GM19395 (cell line): Measurements from ENCODE around the gene SLC13A3.

ENCODE experiments used
- ATAC-seq: cut with Tn5 transposase; IDR thresholded peaks from one replicate; pipeline ENCODE4 v1.9.1; 2021; ENCODE audit warnings: mild to moderate bottlenecking, moderate library complexity; ENCODE audit not compliant: unreplicated experiment

Gene SLC13A3

DNA sequence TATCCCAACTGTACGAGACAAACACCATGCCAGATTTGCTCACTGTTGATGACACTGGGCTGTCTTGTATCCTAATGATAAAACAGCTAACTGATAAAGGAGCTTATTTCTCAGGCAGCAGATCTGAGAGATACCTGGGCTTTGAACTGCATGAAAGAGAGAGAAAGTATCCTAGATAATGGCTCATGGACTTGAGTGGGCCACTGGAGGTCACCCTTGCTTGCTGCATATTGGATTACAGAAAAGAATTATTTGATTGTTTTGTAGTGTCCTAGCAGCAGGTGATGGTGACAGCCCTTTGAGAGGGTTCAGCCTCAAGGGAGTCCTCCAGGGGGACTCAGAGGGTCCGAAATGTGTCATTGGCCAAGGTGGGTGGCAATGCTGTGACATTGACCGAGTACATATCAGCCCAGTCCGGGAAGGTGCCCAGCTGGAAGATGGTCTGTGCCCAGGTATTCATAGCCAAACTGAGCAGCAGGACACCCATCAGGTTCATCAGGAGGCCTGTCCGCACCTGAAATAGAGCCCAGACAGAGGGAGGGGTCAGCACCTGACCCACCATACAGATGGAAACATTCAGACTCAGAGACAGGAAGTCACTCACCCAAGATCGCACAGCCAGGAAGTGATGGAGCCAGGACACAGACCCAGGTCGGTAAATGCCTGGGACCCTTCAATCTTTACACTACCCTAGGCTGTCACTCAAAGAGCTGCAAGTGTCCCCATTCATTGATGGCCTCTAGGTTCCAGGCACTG, 91.4 kb downstream of the SLC13A3 start:
- no peak for ATAC-seq

DNA sequence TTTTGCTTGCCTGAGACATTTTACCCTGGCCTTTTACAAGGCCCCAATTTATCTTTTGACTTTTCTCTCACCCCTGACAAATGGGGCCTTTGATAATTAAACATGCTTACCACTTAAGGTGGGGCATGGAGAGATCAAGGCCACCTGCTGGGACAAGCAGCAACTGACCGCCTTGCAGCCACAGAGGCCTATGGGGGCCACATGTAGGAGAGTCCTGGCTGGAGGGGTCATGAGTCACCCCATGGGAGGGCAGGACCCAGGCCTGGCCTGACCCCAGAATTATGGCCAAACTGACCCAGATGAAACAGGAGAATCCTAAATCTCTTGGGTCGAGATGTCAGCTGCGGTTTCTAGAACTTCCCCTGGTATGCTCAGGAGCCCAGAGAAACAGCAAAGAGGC, 92.3 kb downstream of the SLC13A3 start:
- no peak for ATAC-seq

- ATAC-seq = no peak
These were observed 92.7 kb downstream of the SLC13A3 start for GRCh38 chr20:46558511-46558959.

DNA sequence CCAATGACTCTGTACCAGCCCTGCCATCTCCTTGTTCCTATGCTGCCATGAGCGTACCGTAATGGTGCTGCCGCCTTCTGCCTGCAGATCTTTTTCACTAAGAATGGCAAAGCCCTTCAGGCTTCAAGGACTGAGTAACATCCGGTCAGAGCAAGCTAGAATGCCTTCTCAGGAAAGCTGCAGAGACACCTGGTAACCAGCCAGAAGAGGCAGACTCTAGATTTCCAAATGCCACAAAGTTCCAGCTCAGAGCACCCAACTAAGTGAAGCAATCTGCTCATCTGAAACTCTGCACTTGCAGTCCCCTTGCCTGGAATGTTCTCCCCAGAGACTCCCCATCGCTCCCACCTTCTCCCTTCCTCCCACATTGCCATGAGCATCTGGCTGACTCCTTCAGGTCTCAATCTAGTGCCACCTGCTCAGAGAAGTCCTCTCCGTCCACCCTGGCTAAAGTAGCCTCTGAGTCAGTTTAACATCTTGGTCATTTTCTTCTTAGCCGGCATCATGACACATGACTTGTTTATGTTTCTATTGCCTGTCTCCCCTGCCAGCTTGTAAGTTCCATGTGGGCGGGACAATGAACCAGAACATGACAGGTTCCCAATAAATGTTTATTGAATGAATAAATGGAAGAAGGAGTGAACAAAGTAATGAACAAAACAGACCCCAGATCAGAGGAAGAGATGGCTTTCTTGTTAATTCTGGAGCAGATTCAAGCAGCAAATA, 93.9 kb downstream of the SLC13A3 start:
- no peak for ATAC-seq

DNA sequence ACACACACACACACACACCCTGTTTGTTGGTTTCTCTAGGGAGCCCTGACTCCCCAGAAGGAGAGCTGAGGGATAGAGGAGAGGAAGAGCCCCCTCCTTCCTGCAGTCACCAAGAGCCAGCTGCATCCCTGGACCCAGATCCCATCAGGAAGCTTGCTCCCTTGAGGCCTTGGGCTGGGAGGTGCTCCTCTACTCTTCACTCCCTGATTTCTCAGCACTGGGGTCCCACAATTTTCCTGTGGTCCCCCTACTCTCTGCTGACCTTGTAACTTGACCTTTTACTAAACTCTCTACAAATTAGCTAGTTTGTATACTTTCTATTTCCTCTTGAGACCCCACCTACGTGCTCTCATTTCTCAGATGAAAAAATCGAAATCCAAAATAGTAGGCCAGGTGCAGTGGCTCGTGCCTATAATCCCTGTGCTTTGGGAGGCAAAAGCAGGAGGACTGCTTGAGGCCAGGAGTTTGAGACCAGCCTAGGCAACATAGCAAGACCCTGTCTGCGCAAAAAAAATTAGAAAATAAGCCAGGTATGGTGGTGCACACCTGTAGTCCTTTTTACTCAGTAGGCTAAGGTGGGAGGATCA, 95.8 kb downstream of the SLC13A3 start:
- no peak for ATAC-seq

DNA sequence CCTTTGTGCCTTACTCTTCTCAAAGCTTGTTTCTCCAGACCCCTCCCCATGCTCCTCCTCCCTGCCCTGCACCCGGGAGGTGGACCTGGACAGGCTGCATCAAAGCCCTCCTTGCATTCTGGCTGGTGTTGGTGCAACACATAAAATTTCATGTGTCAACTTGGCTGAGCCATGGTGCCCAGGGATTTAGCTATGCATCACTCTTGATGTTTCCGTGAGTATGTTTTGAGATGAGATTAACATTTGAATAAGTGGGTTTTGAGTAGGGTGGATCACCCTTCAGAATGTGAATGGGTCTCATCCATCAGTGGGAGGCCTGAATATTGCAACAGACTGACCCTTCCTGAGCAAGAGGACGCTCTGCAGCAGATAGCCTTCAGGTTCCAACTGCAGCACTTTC, 96.4 kb downstream of the SLC13A3 start:
- ATAC-seq = no peak

DNA sequence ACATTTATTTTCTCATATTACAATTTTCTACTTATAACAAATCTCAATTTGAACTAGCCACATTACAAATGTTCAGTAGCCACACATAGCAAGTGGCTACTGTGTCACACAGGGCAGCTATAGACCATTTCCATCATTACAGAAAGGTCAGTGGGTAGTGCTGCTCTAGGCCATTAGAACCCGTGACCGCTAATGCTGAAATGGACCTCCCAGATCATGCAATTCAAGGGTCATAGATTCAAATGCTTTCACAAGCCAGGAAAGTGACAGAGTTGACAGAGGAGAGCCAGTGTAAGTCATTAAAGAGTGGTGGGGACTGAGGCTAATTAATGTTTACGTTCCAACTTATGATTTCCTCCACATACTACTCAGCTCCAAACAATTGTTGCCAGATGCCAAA, 97.3 kb downstream of the SLC13A3 start:
- no peak for ATAC-seq

- peak; percentile 71 for ATAC-seq
These were observed 98.5 kb downstream of the SLC13A3 start for GRCh38 chr20:46552460-46553420.

GRCh38 chr20:46551522-46552381, 99.5 kb downstream of the SLC13A3 start:
- ATAC-seq = no peak

GRCh38 chr20:46550461-46550860, 100.8 kb downstream of the SLC13A3 start, which contains the start of gene OCSTAMP:
Gene OCSTAMP, minus strand, starts transcription at chr20:46550654. Its CDS starts 94 bp downstream, at chr20:46550560.
- ATAC-seq = no peak

DNA sequence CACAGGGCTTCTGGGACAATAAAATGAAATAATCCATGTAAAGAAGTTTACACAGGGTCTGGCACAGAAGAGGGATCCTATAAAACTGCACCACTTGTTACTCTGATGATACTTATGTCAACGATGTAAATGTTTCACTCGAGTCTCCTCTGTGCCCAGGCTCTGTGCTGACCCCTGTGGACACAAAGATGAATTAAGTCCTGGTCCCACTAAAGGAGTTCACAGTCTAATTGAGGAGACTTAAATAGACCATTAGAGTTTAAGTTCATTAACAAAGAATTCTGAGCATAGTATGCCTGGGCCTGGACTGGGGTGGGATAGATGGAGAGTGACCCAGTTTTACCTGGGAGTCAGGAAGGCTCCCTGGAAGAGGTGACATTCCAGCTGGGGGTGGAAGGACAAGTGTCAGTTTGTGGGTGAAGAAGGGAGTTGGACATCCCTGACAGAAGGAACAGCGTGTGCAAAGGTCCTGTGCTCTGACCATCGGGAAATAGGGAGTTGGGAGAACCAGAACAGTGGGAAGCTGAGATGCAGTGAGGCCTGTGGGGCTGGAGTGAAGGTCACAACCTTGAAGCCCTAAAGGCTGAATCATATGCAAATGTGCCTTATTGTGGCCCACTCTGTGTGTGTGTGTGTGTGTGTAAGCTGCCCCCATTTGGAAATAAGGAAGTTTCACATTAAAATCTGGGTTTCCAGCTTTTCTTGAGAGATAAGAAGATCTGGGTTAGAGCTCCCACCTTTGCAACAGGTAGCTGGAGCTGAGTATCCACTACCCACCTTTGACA, 101.9 kb downstream of the SLC13A3 start:
- ATAC-seq = no peak

- ATAC-seq = no peak
These were observed 102.6 kb downstream of the SLC13A3 start for GRCh38 chr20:46548688-46549087.

DNA sequence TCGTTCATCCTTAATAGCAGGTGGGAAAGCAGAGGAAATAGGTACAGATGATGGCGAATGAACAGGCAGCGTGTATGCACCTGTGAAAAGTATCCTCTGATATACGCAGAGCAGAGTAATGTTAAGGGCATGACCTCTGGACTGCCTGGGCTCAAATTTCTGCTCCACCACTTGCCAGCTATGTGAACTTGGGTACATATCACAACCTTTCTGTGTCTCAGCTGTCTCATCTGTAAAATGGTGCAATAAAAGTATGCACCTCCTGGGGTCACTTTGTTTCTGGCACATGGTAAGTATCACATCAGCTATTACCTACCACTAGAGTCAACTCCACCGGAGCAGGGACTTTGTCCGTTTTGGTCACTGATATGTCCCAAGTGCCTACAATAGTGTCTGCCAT, 103.3 kb downstream of the SLC13A3 start:
- ATAC-seq = no peak

- no peak for ATAC-seq
These were observed 104.3 kb downstream of the SLC13A3 start for GRCh38 chr20:46546936-46547335.

GRCh38 chr20:46546298-46546697, 105.0 kb downstream of the SLC13A3 start:
- ATAC-seq = no peak

DNA sequence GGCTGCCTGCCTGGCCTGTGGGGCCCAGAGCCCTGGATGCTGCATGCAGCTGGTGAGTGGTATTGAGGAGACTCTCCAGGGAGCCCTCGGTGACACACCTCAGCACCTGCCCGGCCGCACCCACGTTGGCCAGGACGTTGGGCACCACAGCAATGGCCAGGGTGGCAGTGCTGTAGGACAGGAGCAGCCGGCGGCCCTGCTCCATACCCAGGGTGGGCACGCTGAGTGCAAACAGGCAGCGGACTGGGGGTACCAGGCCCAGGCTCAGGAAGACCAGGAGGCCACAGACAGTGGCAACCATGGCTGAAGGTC, 105.5 kb downstream of the SLC13A3 start:
- ATAC-seq = no peak

DNA sequence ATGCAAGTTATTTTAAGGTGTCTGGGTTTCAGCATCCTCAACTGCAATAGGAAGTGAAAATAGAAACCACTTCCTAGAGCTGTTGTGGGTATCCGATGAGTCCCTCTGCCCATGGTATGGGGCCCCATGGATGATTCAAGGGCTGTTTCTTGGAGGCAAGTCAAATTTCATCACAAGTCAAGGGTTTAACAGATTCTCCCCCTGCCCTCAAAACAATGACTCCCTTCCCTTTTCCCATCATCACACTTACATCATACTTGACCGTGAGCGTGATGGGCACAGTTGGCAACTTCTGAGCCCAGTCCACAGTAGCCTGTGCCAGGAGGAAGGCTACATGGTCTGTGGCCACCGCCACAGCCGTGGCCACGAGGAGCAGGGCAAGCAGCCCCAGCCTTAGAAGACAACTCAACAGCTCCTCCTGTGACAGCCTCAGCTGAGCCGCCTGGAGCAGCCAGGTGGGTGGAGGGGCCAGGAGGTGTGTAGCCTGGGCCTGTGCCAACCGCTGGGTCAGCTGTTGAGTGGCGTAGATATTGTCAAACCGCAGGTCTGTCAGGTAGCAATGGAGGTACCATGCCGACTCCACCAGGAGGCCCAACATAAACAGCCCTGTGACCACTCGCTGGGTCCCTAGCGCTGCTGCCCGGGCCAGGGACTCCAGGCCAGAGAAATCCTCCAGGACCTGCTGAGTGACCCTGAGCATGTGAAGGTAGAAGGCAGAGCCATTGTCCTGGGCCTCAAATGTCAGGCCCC, 106.0 kb downstream of the SLC13A3 start:
- peak; percentile 66 for ATAC-seq

GRCh38 chr20:46544576-46544975, 106.7 kb downstream of the SLC13A3 start:
- ATAC-seq = no peak
